Measurements from ENCODE around the gene ACTG1. TPM values are rescaled to one million over a fixed set of nuclear protein-coding genes. Genes with fewer than 3 reads are reported as not detected.

Gene ACTG1
- total and polyA plus RNA-seq, 9 of the 15 experiments (the other 6 are each of a cell fraction or from before 2014, with no cell fraction given) = 224 to 1,775 (median 568) TPM

GRCh38 chr17:81520021-81520901 is 7.7 kb upstream of the ACTG1 start (continued):
- 0 out of 2 replicates have a peak, but pooled peaks have one; percentile 5 for TF ChIP-seq ZBTB40 (IDR thresholded peaks at IDR 0.05)
- no peak for TF ChIP-seq ZBTB40 (CRISPR knock-in tag; IDR thresholded peaks at IDR 0.05)
- no peak for TF ChIP-seq UBTF (IDR thresholded peaks at IDR 0.05; ENCODE audit: borderline replicate concordance in 1 of 2, low read depth in 2 of 2, low read length in 2 of 2)
- TF ChIP-seq RERE (CRISPR knock-in tag; IDR thresholded peaks at IDR 0.05; ENCODE audit: borderline replicate concordance) = no peak
- TF ChIP-seq THAP7 (CRISPR knock-in tag; IDR thresholded peaks at IDR 0.05) = no peak
- TF ChIP-seq MAZ (CRISPR knock-in tag; conservative IDR thresholded peaks at IDR 0.05 in 1 of 2, IDR thresholded peaks at IDR 0.05 in 1 of 2) = no peak

Data from K562 (cell line).